H1 (cell line): Measurements from ENCODE around the gene EIF4E3. TPM values are rescaled to one million over a fixed set of nuclear protein-coding genes. Genes with fewer than 3 reads are reported as not detected.

Experiments
- BACH1 ChIP-seq: IDR thresholded peaks from 2 replicates; pipeline ENCODE4 v1.6.1; 2012; ENCODE audit warnings: low read length, improper control_type of control experiment
- BRCA1 ChIP-seq: IDR thresholded peaks from 2 replicates; pipeline ENCODE4 v1.6.1; 2012; ENCODE audit warnings: low read depth, low read length, improper control_type of control experiment
- E2F6 ChIP-seq: IDR thresholded peaks from 2 replicates; pipeline ENCODE4 v1.6.1; 2012; ENCODE audit warnings: inconsistent platforms
- NANOG ChIP-seq: IDR thresholded peaks from 2 replicates; pipeline ENCODE4 v1.6.1; 2011; ENCODE audit warnings: low read length, low read depth, mild to moderate bottlenecking, inconsistent platforms; ENCODE audit not compliant: insufficient read depth, poor library complexity, severe bottlenecking
- RAD21 ChIP-seq, 2 experiments: IDR thresholded peaks in 1 of 2; conservative IDR thresholded peaks in 1 of 2; 2 replicates each; pipeline ENCODE4 v1.6.1; 2011; ENCODE audit warnings: low read depth in 2 of 2, low read length in 2 of 2, improper control_type of control experiment in 1 of 2, inconsistent platforms in 1 of 2, mild to moderate bottlenecking in 1 of 2, moderate library complexity in 1 of 2
- SP2 ChIP-seq: IDR thresholded peaks from 2 replicates; pipeline ENCODE4 v1.6.1; 2012; ENCODE audit warnings: mild to moderate bottlenecking, low read length, inconsistent platforms
- TAF7 ChIP-seq: optimal IDR thresholded peaks from 2 replicates; pipeline ENCODE3; 2011; ENCODE audit warnings: low read depth, mild to moderate bottlenecking, inconsistent platforms, low read length, moderate library complexity, borderline replicate concordance
- TCF12 ChIP-seq: IDR thresholded peaks from 2 replicates; pipeline ENCODE4 v1.6.1; 2011; ENCODE audit warnings: low read depth, mild to moderate bottlenecking, low read length
- polyA plus RNA-seq, 7 experiments: library from polyadenylated mRNA; depleted of rRNA in 3 of 7; stranded (reverse) in 5 of 7; unstranded in 2 of 7; fragments of >200 nt in 5 of 7; fragments of 200-250 nt in 2 of 7; gene quantifications; 1 replicate in 5 of 7; 2 replicates in 1 of 7; 4 replicates in 1 of 7; pipeline versions ENCODE4 v1.2.1 to v1.2.3, GENCODE V29; 2011 to 2013; ENCODE audit warnings: missing spikeins in 2 of 7, mixed read lengths in 2 of 7
- total RNA-seq: library from RNA; stranded (reverse); fragmentation: NEBNext Ultra II Directional; extraction: Animal tissue kit (Norgen Biotek cat#: 25700); gene quantifications from 2 replicates; pipeline ENCODE4 v1.2.1, GENCODE V29; 2021
- TF ChIP-seq, protein P1 (sequence below): fragments of 300-600 bp; sonication (generic); IDR thresholded peaks from 2 replicates; pipeline ENCODE4 v1.7.1; 2012; ENCODE audit warnings: low read length, moderate library complexity, mild to moderate bottlenecking, inconsistent platforms; ENCODE audit not compliant: insufficient replicate concordance

The EIF4E3 gene
- total and polyA plus RNA-seq, 2 of the 8 experiments (the other 6 are each of a cell fraction or from before 2014, with no cell fraction given) = 5.2 to 17.0 TPM

GRCh38 chr3:71760140-71760539 is 34.9 kb upstream of the EIF4E3 start (continued):
- TF ChIP-seq, protein P1, sequence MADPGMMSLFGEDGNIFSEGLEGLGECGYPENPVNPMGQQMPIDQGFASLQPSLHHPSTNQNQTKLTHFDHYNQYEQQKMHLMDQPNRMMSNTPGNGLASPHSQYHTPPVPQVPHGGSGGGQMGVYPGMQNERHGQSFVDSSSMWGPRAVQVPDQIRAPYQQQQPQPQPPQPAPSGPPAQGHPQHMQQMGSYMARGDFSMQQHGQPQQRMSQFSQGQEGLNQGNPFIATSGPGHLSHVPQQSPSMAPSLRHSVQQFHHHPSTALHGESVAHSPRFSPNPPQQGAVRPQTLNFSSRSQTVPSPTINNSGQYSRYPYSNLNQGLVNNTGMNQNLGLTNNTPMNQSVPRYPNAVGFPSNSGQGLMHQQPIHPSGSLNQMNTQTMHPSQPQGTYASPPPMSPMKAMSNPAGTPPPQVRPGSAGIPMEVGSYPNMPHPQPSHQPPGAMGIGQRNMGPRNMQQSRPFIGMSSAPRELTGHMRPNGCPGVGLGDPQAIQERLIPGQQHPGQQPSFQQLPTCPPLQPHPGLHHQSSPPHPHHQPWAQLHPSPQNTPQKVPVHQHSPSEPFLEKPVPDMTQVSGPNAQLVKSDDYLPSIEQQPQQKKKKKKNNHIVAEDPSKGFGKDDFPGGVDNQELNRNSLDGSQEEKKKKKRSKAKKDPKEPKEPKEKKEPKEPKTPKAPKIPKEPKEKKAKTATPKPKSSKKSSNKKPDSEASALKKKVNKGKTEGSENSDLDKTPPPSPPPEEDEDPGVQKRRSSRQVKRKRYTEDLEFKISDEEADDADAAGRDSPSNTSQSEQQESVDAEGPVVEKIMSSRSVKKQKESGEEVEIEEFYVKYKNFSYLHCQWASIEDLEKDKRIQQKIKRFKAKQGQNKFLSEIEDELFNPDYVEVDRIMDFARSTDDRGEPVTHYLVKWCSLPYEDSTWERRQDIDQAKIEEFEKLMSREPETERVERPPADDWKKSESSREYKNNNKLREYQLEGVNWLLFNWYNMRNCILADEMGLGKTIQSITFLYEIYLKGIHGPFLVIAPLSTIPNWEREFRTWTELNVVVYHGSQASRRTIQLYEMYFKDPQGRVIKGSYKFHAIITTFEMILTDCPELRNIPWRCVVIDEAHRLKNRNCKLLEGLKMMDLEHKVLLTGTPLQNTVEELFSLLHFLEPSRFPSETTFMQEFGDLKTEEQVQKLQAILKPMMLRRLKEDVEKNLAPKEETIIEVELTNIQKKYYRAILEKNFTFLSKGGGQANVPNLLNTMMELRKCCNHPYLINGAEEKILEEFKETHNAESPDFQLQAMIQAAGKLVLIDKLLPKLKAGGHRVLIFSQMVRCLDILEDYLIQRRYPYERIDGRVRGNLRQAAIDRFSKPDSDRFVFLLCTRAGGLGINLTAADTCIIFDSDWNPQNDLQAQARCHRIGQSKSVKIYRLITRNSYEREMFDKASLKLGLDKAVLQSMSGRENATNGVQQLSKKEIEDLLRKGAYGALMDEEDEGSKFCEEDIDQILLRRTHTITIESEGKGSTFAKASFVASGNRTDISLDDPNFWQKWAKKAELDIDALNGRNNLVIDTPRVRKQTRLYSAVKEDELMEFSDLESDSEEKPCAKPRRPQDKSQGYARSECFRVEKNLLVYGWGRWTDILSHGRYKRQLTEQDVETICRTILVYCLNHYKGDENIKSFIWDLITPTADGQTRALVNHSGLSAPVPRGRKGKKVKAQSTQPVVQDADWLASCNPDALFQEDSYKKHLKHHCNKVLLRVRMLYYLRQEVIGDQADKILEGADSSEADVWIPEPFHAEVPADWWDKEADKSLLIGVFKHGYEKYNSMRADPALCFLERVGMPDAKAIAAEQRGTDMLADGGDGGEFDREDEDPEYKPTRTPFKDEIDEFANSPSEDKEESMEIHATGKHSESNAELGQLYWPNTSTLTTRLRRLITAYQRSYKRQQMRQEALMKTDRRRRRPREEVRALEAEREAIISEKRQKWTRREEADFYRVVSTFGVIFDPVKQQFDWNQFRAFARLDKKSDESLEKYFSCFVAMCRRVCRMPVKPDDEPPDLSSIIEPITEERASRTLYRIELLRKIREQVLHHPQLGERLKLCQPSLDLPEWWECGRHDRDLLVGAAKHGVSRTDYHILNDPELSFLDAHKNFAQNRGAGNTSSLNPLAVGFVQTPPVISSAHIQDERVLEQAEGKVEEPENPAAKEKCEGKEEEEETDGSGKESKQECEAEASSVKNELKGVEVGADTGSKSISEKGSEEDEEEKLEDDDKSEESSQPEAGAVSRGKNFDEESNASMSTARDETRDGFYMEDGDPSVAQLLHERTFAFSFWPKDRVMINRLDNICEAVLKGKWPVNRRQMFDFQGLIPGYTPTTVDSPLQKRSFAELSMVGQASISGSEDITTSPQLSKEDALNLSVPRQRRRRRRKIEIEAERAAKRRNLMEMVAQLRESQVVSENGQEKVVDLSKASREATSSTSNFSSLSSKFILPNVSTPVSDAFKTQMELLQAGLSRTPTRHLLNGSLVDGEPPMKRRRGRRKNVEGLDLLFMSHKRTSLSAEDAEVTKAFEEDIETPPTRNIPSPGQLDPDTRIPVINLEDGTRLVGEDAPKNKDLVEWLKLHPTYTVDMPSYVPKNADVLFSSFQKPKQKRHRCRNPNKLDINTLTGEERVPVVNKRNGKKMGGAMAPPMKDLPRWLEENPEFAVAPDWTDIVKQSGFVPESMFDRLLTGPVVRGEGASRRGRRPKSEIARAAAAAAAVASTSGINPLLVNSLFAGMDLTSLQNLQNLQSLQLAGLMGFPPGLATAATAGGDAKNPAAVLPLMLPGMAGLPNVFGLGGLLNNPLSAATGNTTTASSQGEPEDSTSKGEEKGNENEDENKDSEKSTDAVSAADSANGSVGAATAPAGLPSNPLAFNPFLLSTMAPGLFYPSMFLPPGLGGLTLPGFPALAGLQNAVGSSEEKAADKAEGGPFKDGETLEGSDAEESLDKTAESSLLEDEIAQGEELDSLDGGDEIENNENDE = no peak
- no peak for TF ChIP-seq BRCA1
- TF ChIP-seq RAD21 (IDR thresholded peaks at IDR 0.05 in 1 of 2, conservative IDR thresholded peaks at IDR 0.05 in 1 of 2; ENCODE audit: low read depth in 2 of 2, low read length in 2 of 2) = no peak
- no peak for TF ChIP-seq TCF12
- no peak for TF ChIP-seq TAF7
- TF ChIP-seq E2F6 = no peak
- no peak for TF ChIP-seq NANOG
- TF ChIP-seq BACH1 = no peak
- TF ChIP-seq SP2 = no peak
